Common myeloid progenitor, CD34-positive (primary cell): ENCODE data around the gene ARHGAP26.

Experiments used
- CTCF ChIA-PET: fragments of 350-600 bp; sonication (Branson Sonifier 250); formaldehyde crosslinking; loops from one replicate; lab custom pipeline; 2021; ENCODE audit warnings: antibody characterized with exemption; lab: Charles Lee
- POLR2A ChIA-PET: fragments of 350-600 bp; sonication (Branson Sonifier 250); formaldehyde crosslinking; loops from one replicate; lab custom pipeline; 2021; ENCODE audit warnings: antibody characterized with exemption; lab: Charles Lee
- DNase-seq, 3 donors: peaks; one replicate each; pipeline versions ENCODE4 v3.0.0 to v3.0.0-alpha.2; 2013
- H3K27ac ChIP-seq, 2 experiments: 1 replicate in 1 of 2; 2 replicates in 1 of 2; pipeline ENCODE4 v1.7.0; 2013; ENCODE audit warnings: inconsistent platforms in 2 of 2, low read length in 2 of 2, mild to moderate bottlenecking in 2 of 2, low read depth in 1 of 2, moderate library complexity in 1 of 2; ENCODE audit not compliant: severe bottlenecking in 2 of 2, insufficient read depth in 1 of 2, poor library complexity in 1 of 2
- H3K27me3 ChIP-seq, 5 experiments: replicated peaks in 2 of 5; 1 replicate in 3 of 5; 2 replicates in 2 of 5; pipeline versions ENCODE4 v1.6.1 to v1.7.0; 2013; ENCODE audit warnings: low read length in 4 of 5, mild to moderate bottlenecking in 2 of 5, moderate library complexity in 2 of 5, inconsistent platforms in 1 of 5; ENCODE audit not compliant: insufficient read depth in 5 of 5, control insufficient read depth in 4 of 5
- H3K36me3 ChIP-seq, 4 experiments: 1 replicate in 2 of 4; 2 replicates in 2 of 4; pipeline versions ENCODE4 v1.6.1 to v1.7.0; 2013; ENCODE audit warnings: low read length in 3 of 4, control low read depth in 1 of 4, mild to moderate bottlenecking in 1 of 4; ENCODE audit not compliant: control insufficient read depth in 4 of 4, insufficient read depth in 4 of 4
- H3K4me1 ChIP-seq, 4 experiments: 1 replicate in 3 of 4; 2 replicates in 1 of 4; pipeline versions ENCODE4 v1.6.1 to v1.7.1; 2013; ENCODE audit warnings: low read length in 3 of 4, mild to moderate bottlenecking in 3 of 4, control low read depth in 1 of 4, inconsistent platforms in 1 of 4, moderate library complexity in 1 of 4; ENCODE audit not compliant: control insufficient read depth in 4 of 4, insufficient read depth in 4 of 4; ENCODE audit errors: control extremely low read depth in 1 of 4
- H3K4me3 ChIP-seq, 7 experiments: 1 replicate in 4 of 7; 2 replicates in 3 of 7; pipeline versions ENCODE4 v1.5.1 to v1.7.0; 2013; ENCODE audit warnings: mild to moderate bottlenecking in 7 of 7, low read length in 6 of 7, moderate library complexity in 6 of 7, inconsistent platforms in 2 of 7, low read depth in 2 of 7, control low read depth in 1 of 7; ENCODE audit not compliant: insufficient read depth in 4 of 7, control insufficient read depth in 1 of 7; ENCODE audit errors: extremely low read depth in 1 of 7
- H3K9me3 ChIP-seq, 5 experiments: 1 replicate in 4 of 5; 2 replicates in 1 of 5; pipeline versions ENCODE4 v1.6.1 to v1.7.1; 2013; ENCODE audit warnings: low read length in 4 of 5, mild to moderate bottlenecking in 2 of 5, inconsistent platforms in 1 of 5, low read depth in 1 of 5, moderate library complexity in 1 of 5; ENCODE audit not compliant: control insufficient read depth in 4 of 5, insufficient read depth in 2 of 5; ENCODE audit errors: control extremely low read depth in 1 of 5
- WGBS: methylation state at CpG from one replicate; pipeline ENCODE4 v1.1.5; 2013; ENCODE audit not compliant: insufficient coverage; 5-methylcytosine and 5-hydroxymethylcytosine counted together

ARHGAP26 gene

GRCh38 chr5:143155455-143155854 is 385.3 kb downstream of the ARHGAP26 start:
- POLR2A ChIA-PET = no interaction called here

GRCh38 chr5:143156086-143156485 is 385.9 kb downstream of the ARHGAP26 start:
- H3K27ac ChIP-seq = no peak overlapping the region

More at GRCh38 chr5:143155455-143155854, 385.3 kb downstream of the ARHGAP26 start:
- DNase-seq = no peak
- Histone ChIP-seq H3K36me3 (no peaks in the 10 kb centered on the region), H3K27me3 (no peaks in the 10 kb centered on the region), H3K9me3 (no peaks in the 10 kb centered on the region), H3K4me1 (no peaks in the 10 kb centered on the region), H3K4me3 (no peak overlapping the region), H3K27ac (no peak overlapping the region)
- CTCF ChIA-PET = no interaction called here
- 100% methylated on average over 1 of the region's 3 CpGs for WGBS

GRCh38 chr5:143156572-143156971 is 386.4 kb downstream of the ARHGAP26 start:
- POLR2A ChIA-PET = no interaction called here
- H3K9me3 ChIP-seq = no peaks in the 10 kb centered on the region
- H3K36me3 ChIP-seq = no peaks in the 10 kb centered on the region
- no peaks in the 10 kb centered on the region for H3K27me3 ChIP-seq
- WGBS = 100% methylated on average over 4 of the region's 4 CpGs
- no peak overlapping the region for H3K4me3 ChIP-seq
- H3K4me1 ChIP-seq = no peaks in the 10 kb centered on the region
- H3K27ac ChIP-seq = no peak overlapping the region
- CTCF ChIA-PET = interaction anchor here (1.0 kb wide), 1 partner anchor 16 kb away, joined by 4 read pairs; no protein-coding TSS in a partner anchor
- no peak for DNase-seq

More at GRCh38 chr5:143156086-143156485, 385.9 kb downstream of the ARHGAP26 start:
- ChIA-PET CTCF (interaction anchor here (1.0 kb wide), 1 partner anchor 16 kb away, joined by 4 read pairs; no protein-coding TSS in a partner anchor), POLR2A (no interaction called here)
- H3K4me3 ChIP-seq = no peak overlapping the region
- WGBS = no CpG with 5 or more reads among the region's 1 CpG
- H3K9me3 ChIP-seq = no peaks in the 10 kb centered on the region
- H3K36me3 ChIP-seq = no peaks in the 10 kb centered on the region
- no peaks in the 10 kb centered on the region for H3K27me3 ChIP-seq
- DNase-seq = no peak
- H3K4me1 ChIP-seq = no peaks in the 10 kb centered on the region

- no peaks in the 10 kb centered on the region for H3K36me3 ChIP-seq
- H3K9me3 ChIP-seq = no peaks in the 10 kb centered on the region
- no peak overlapping the region for H3K4me3 ChIP-seq
- peaks cover 0 to 2% (median 0%) of the 10 kb centered on the region in 4 experiments for H3K4me1 ChIP-seq
- WGBS = 92% methylated on average over 1 of the region's 3 CpGs
- H3K27ac ChIP-seq = no peak overlapping the region
- no peak for DNase-seq
- no peaks in the 10 kb centered on the region for H3K27me3 ChIP-seq
- CTCF ChIA-PET = no interaction called here
- POLR2A ChIA-PET = no interaction called here
Observed at GRCh38 chr5:143159031-143159430, 388.9 kb downstream of the ARHGAP26 start.

- peaks cover 0 to 8% (median 2%) of the 10 kb centered on the region in 4 experiments for H3K4me1 ChIP-seq
- POLR2A ChIA-PET = interaction anchor here (0.6 kb wide), 1 partner anchor 150 kb away, joined by 3 read pairs; no protein-coding TSS in a partner anchor
- peak in 2 of 3 donors; percentile 28 to 33 for DNase-seq
- CTCF ChIA-PET = interaction anchor here (0.5 to 2.1 kb wide), 2 partner anchors 12 to 804 kb away, joined by 3 to 8 read pairs; no protein-coding TSS in a partner anchor
- H3K4me3 ChIP-seq = no peak overlapping the region
- no peaks in the 10 kb centered on the region for H3K36me3 ChIP-seq
- no peaks in the 10 kb centered on the region for H3K9me3 ChIP-seq
- no peak overlapping the region for H3K27ac ChIP-seq
- WGBS = 97% methylated on average over 4 of the region's 5 CpGs
- no peaks in the 10 kb centered on the region for H3K27me3 ChIP-seq
Observed at GRCh38 chr5:143161885-143162540, 391.8 kb downstream of the ARHGAP26 start.

GRCh38 chr5:143162810-143163209 is 392.6 kb downstream of the ARHGAP26 start:
- ChIA-PET CTCF (interaction anchor here (2.1 kb wide), 1 partner anchor 12 kb away, joined by 8 read pairs; no protein-coding TSS in a partner anchor), POLR2A (interaction anchor here (0.6 kb wide), 2 partner anchors 89 to 149 kb away, joined by 3 to 4 read pairs; no protein-coding TSS in a partner anchor)
- Histone ChIP-seq H3K27ac (no peak overlapping the region), H3K27me3 (no peaks in the 10 kb centered on the region), H3K36me3 (no peaks in the 10 kb centered on the region), H3K4me3 (no peak overlapping the region), H3K9me3 (no peaks in the 10 kb centered on the region), H3K4me1 (peaks cover 0 to 8% (median 2%) of the 10 kb centered on the region in 4 experiments)
- WGBS = 100% methylated on average over 2 of the region's 3 CpGs
- no peak for DNase-seq

- DNase-seq = no peak
- H3K4me1 ChIP-seq = peaks cover 0 to 8% (median 2%) of the 10 kb centered on the region in 4 experiments
- H3K9me3 ChIP-seq = no peaks in the 10 kb centered on the region
- ChIA-PET POLR2A (no interaction called here), CTCF (interaction anchor here (1.3 kb wide), 1 partner anchor 10 kb away, joined by 3 read pairs; no protein-coding TSS in a partner anchor)
- H3K27me3 ChIP-seq = no peaks in the 10 kb centered on the region
- H3K4me3 ChIP-seq = no peak overlapping the region
- WGBS = 96% methylated on average over 3 of the region's 4 CpGs
- no peaks in the 10 kb centered on the region for H3K36me3 ChIP-seq
- H3K27ac ChIP-seq = no peak overlapping the region
Observed at GRCh38 chr5:143164557-143164956, 394.4 kb downstream of the ARHGAP26 start.
